Small intestine (tissue), 7 donors: Measurements from ENCODE around the gene HIVEP2. TPM values are rescaled to one million over a fixed set of nuclear protein-coding genes. Genes with fewer than 3 reads are reported as not detected.

Experiments
- DNase-seq, 2 donors: peaks; one replicate each; pipeline versions ENCODE4 v3.0.0 to v3.0.0-alpha.2; 2013
- FAIRE-seq: peaks from 2 replicates; lab custom pipeline; 2012; peaks lifted over from hg19 to GRCh38; lab: Jason Lieb, UNC
- H3K27ac ChIP-seq, 3 donors: one replicate each; pipeline ENCODE4 v1.5.1; 2013; ENCODE audit warnings: low read length in 2 of 3, mild to moderate bottlenecking in 2 of 3, control low read depth in 1 of 3, inconsistent platforms in 1 of 3, low read depth in 1 of 3, moderate library complexity in 1 of 3
- H3K27me3 ChIP-seq, 3 donors: one replicate each; pipeline ENCODE4 v1.6.1; 2013; ENCODE audit warnings: low read length in 3 of 3, inconsistent platforms in 1 of 3; ENCODE audit not compliant: control insufficient read depth in 3 of 3, insufficient read depth in 3 of 3
- H3K36me3 ChIP-seq, 3 donors: one replicate each; pipeline ENCODE4 v1.6.1; 2013; ENCODE audit warnings: low read length in 3 of 3, inconsistent platforms in 1 of 3, low read depth in 1 of 3, mild to moderate bottlenecking in 1 of 3, moderate library complexity in 1 of 3; ENCODE audit not compliant: control insufficient read depth in 3 of 3, insufficient read depth in 2 of 3
- H3K4me1 ChIP-seq, 3 donors: one replicate each; pipeline ENCODE4 v1.6.1; 2013; ENCODE audit warnings: low read length in 2 of 3, inconsistent platforms in 1 of 3, low read depth in 1 of 3, mild to moderate bottlenecking in 1 of 3, moderate library complexity in 1 of 3; ENCODE audit not compliant: control insufficient read depth in 3 of 3, insufficient read depth in 2 of 3
- H3K4me3 ChIP-seq, 3 donors: one replicate each; pipeline ENCODE4 v1.5.1; 2013; ENCODE audit warnings: low read length in 3 of 3, control low read depth in 1 of 3, inconsistent platforms in 1 of 3, low read depth in 1 of 3, mild to moderate bottlenecking in 1 of 3, moderate library complexity in 1 of 3
- H3K9me3 ChIP-seq, 2 donors: one replicate each; pipeline ENCODE4 v1.6.1; 2013; ENCODE audit warnings: low read depth in 1 of 2, low read length in 1 of 2; ENCODE audit not compliant: control insufficient read depth in 2 of 2, insufficient read depth in 1 of 2
- WGBS, 3 donors: extraction: QIAGEN DNeasy Blood & Tissue Kit; methylation state at CpG; one replicate each; pipeline ENCODE4 v1.1.7; 2013; 5-methylcytosine and 5-hydroxymethylcytosine counted together
- polyA plus RNA-seq, 4 donors: library from polyadenylated mRNA; stranded (reverse) in 3 of 4; unstranded in 1 of 4; fragments of 200-250 nt in 3 of 4; fragments of 120-200 nt in 1 of 4; gene quantifications; one replicate each; pipeline versions ENCODE4 v1.2.1 to v1.2.3, GENCODE V29; 2013
- donor health status: healthy with polysubstance abuse.
- donor health status: control.
- donor health status: control.
- donor health status: Bipolar disorder and iron deficiency.
- donor health status: healthy.

The HIVEP2 gene
- polyA plus RNA-seq, 4 donors: 1.9 to 7.1 (median 3.1) TPM

- no peak for FAIRE-seq
- H3K4me1 ChIP-seq: peaks cover 0 to 13% (median 5%) of the 10 kb centered on the region in 3 donors
These were observed 2.7 kb downstream of the HIVEP2 start for GRCh38 chr6:142942238-142942637.

GRCh38 chr6:142941018-142941417 lies 4.0 kb downstream of the HIVEP2 start:
- WGBS, 3 donors: 82 to 92% (median 84%) methylated on average over 7 of the region's 7 CpGs
- Histone ChIP-seq H3K27me3 (no peaks in the 10 kb centered on the region), H3K36me3 (no peaks in the 10 kb centered on the region), H3K4me1 (peaks cover 0 to 13% (median 5%) of the 10 kb centered on the region in 3 donors), H3K9me3 (no peaks in the 10 kb centered on the region), H3K4me3 (no peak overlapping the region), H3K27ac (peak overlapping the region in 2 of 3 donors; percentile 3 to 58)
- FAIRE-seq (no peak), DNase-seq (no peak)

More at GRCh38 chr6:142942238-142942637, 2.7 kb downstream of the HIVEP2 start:
- WGBS, 3 donors: 12 to 34% (median 18%) methylated on average over 1 of the region's 1 CpG
- H3K27ac ChIP-seq: no peak overlapping the region
- no peak for DNase-seq
- H3K4me3 ChIP-seq: no peak overlapping the region
- H3K27me3 ChIP-seq: no peaks in the 10 kb centered on the region
- H3K36me3 ChIP-seq: no peaks in the 10 kb centered on the region
- H3K9me3 ChIP-seq: no peaks in the 10 kb centered on the region

- FAIRE-seq: no peak
- Histone ChIP-seq H3K4me3 (no peak overlapping the region), H3K36me3 (no peaks in the 10 kb centered on the region), H3K27me3 (no peaks in the 10 kb centered on the region), H3K27ac (peak overlapping the region in 1 of 3 donors; percentile 41), H3K4me1 (peaks cover 0 to 13% (median 5%) of the 10 kb centered on the region in 3 donors), H3K9me3 (no peaks in the 10 kb centered on the region)
- WGBS, 3 donors: 71 to 86% (median 77%) methylated on average over 3 of the region's 3 CpGs
- no peak for DNase-seq
These were observed 4.5 kb downstream of the HIVEP2 start for GRCh38 chr6:142940487-142940886.

DNA sequence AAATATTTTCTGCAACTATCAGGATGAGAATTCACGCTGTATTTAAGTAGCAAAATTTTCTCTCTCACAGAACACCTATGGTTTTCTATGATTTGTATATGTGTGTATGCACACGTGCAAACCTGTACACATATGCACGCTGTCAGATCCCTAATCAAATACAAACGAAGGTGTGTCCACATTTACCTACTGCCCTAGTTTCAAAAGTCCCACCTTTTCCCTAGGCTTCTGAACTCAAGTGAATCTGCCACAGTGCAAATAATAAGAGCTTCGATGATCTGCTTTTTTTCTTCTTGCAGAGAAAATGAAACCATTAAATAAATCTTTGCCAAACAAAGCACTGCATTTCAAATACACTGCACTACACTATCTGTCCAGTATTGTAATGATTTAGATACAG lies 6.5 kb downstream of the HIVEP2 start:
- Histone ChIP-seq H3K36me3 (no peaks in the 10 kb centered on the region), H3K27me3 (no peaks in the 10 kb centered on the region), H3K9me3 (no peaks in the 10 kb centered on the region), H3K4me3 (no peak overlapping the region), H3K4me1 (peaks cover 2 to 11% (median 9%) of the 10 kb centered on the region in 3 donors), H3K27ac (no peak overlapping the region)
- WGBS, 3 donors: 23 to 50% (median 34%) methylated on average over 5 of the region's 5 CpGs
- DNase-seq (peak; percentile 44 to 68), FAIRE-seq (no peak)

DNA sequence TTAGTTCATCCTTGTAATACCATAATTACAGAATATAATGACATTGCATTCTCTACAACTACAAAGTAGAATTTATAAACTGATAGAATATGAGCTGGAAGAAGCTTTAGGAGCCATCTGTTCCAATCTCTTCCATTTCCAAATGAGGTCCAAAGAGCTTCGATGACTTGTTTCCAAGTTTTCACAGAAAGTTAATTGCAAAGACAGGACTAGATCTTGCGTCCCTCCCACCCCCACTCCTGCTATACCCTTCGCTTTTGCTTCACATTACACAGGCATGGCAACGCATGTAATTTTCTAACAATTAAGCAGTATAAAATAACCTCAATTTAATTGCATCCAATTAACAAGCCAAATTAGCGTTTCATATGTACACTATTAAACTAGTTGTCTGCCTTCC lies 7.0 kb downstream of the HIVEP2 start:
- no peak overlapping the region for H3K27ac ChIP-seq
- no peaks in the 10 kb centered on the region for H3K27me3 ChIP-seq
- no peaks in the 10 kb centered on the region for H3K9me3 ChIP-seq
- DNase-seq (no peak), FAIRE-seq (no peak)
- WGBS, 3 donors: 75 to 87% (median 87%) methylated on average over 5 of the region's 5 CpGs
- H3K4me3 ChIP-seq: no peak overlapping the region
- peaks cover 2 to 9% (median 4%) of the 10 kb centered on the region in 3 donors for H3K4me1 ChIP-seq
- H3K36me3 ChIP-seq: no peaks in the 10 kb centered on the region

DNA sequence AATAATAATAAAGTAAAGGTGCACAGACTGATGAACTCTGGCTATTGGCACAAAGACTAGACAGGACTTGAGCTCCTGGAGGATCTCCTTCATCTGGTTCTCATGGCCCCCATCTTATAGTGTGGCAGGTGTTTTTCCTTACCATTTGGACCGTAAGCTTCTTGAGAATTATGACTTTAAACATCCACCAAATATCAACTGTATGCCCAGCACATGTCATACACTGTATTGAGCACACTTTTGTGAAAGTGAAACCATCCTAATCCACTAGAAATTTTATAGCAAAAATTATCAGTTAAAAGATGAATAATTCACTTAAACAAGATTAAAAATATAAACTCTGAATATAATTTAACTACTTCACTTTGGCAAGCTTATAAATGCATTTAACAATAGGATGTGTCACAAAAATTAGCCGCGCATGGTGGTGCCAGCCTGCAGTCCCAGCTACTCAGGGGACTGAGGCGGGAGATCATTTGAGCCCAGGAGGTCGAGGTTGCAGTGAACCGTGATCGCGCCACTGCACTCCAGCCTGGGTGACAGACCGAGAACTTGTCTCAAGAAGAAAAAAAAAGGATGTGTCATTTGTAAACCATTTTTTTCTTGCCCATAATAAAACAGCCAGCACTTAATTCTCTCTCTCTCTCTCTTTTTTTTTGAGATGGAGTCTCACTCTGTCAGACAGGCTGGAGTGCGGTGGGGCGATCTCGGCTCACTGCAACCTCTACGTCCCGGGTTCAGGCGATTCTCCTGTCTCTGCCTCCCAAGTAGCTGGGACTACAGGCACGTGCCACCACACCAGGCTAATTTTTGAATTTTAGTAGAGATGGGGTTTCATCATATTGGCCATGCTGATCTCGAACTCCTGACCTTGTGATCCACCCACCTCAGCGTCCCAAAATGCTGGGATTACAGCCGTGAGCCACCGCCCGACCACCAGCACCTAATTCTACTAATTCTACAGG lies 9.1 kb downstream of the HIVEP2 start:
- no peaks in the 10 kb centered on the region for H3K27me3 ChIP-seq
- H3K4me1 ChIP-seq: peaks cover 2 to 9% (median 2%) of the 10 kb centered on the region in 3 donors
- H3K4me3 ChIP-seq: no peak overlapping the region
- 80 to 93% (median 86%) methylated on average over 21 of the region's 21 CpGs for WGBS, 3 donors
- peak overlapping the region in 1 of 3 donors; percentile 45 for H3K27ac ChIP-seq
- H3K36me3 ChIP-seq: no peaks in the 10 kb centered on the region
- DNase-seq (no peak), FAIRE-seq (no peak)
- H3K9me3 ChIP-seq: no peaks in the 10 kb centered on the region

GRCh38 chr6:142934599-142934998 lies 10.4 kb downstream of the HIVEP2 start:
- Histone ChIP-seq H3K9me3 (no peaks in the 10 kb centered on the region), H3K4me3 (no peak overlapping the region), H3K36me3 (no peaks in the 10 kb centered on the region), H3K27ac (no peak overlapping the region), H3K27me3 (no peaks in the 10 kb centered on the region), H3K4me1 (peaks cover 2 to 9% (median 2%) of the 10 kb centered on the region in 3 donors)
- DNase-seq (no peak), FAIRE-seq (no peak)
- WGBS, 3 donors: 82 to 86% (median 82%) methylated on average over 3 of the region's 3 CpGs

DNA sequence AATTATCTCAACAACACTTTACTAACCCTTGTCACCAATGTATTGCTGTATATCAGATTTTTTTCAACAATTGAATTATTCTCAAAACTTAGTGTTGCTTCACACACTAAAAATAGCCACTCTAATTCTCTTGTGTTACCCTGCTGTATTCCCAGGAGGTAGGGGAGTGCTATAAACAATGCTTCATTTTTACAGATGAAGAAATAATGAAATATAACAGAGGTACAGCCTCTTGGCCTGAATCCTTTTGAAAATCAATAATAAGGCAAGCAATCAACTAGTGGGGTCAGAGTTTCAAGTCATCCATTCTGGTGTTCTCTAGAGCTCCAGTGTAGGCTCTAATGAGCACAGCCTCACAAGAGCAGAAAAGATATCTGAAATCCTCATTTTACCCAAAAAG lies 10.9 kb downstream of the HIVEP2 start:
- no peak overlapping the region for H3K27ac ChIP-seq
- peaks cover 2 to 7% (median 2%) of the 10 kb centered on the region in 3 donors for H3K4me1 ChIP-seq
- H3K4me3 ChIP-seq: no peak overlapping the region
- peaks cover 0 to under 1% (median 0%) of the 10 kb centered on the region in 3 donors for H3K36me3 ChIP-seq
- H3K9me3 ChIP-seq: no peaks in the 10 kb centered on the region
- no peaks in the 10 kb centered on the region for H3K27me3 ChIP-seq
- FAIRE-seq: no peak
- no peak for DNase-seq
